Retinal pigment epithelial cell (primary cell): ENCODE data around the gene RRP1.

ENCODE experiments used
- DNase-seq: peaks from one replicate; pipeline ENCODE4 v3.0.0-alpha.2; 2010; ENCODE audit warnings: low read depth
- H3K4me3 ChIP-seq: 2 replicates; pipeline ENCODE4 v1.5.1; 2011; ENCODE audit warnings: mild to moderate bottlenecking, low read length, control low read depth, moderate library complexity
- TF ChIP-seq, protein P1 (sequence below): conservative IDR thresholded peaks from 2 replicates; pipeline ENCODE4 v1.5.1; 2011; ENCODE audit warnings: low read depth, low read length, control low read depth, inconsistent platforms

The RRP1 gene

GRCh38 chr21:43789276-43790009 is at the start of gene RRP1:
Gene RRP1, plus strand, starts transcription at chr21:43789577. Its CDS starts 53 bp downstream, at chr21:43789630.
- H3K4me3 ChIP-seq = peak within 1 kb of the TSS; percentile 96
- peak; percentile 75 for DNase-seq
- TF ChIP-seq, protein P1, sequence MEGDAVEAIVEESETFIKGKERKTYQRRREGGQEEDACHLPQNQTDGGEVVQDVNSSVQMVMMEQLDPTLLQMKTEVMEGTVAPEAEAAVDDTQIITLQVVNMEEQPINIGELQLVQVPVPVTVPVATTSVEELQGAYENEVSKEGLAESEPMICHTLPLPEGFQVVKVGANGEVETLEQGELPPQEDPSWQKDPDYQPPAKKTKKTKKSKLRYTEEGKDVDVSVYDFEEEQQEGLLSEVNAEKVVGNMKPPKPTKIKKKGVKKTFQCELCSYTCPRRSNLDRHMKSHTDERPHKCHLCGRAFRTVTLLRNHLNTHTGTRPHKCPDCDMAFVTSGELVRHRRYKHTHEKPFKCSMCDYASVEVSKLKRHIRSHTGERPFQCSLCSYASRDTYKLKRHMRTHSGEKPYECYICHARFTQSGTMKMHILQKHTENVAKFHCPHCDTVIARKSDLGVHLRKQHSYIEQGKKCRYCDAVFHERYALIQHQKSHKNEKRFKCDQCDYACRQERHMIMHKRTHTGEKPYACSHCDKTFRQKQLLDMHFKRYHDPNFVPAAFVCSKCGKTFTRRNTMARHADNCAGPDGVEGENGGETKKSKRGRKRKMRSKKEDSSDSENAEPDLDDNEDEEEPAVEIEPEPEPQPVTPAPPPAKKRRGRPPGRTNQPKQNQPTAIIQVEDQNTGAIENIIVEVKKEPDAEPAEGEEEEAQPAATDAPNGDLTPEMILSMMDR = peak; percentile 70

GRCh38 chr21:43739621-43740435 is 49.5 kb upstream of the RRP1 start:
- DNase-seq = no peak
- no peak overlapping the region for H3K4me3 ChIP-seq
- TF ChIP-seq, protein P1 = no peak

DNA sequence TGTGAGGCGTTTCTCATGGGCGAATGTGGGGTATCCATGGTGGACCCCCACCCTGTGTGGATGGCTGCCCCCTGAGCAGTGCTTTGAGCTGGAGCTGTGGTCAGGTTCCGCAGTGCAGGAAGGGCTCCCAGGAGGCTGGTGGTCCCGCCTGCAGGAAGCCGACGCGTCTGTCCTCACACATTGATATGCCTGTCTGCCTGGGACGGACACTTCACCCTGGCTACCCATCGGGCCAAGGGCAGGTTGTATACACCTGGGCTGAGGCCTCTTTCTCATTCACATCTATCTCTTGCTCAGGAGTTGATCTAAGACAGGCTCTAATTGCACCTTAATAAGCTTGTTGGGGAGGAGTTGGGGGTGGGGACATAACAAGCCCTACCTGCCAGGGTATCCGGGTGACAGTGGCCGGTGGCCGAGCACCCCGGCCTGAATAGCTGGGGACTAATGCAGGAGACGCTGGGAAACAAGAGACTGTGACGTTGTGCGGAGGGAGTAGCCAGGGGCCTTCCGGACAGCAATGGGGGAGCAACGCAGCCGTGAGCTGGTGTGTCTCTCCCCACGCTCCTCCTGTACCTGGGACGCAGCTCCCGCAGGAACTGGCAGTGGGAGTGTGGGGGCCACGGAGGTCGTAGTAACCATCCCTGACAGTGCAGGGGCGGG is 48.8 kb upstream of the RRP1 start:
- TF ChIP-seq, protein P1 = no peak
- DNase-seq = no peak
- H3K4me3 ChIP-seq = no peak overlapping the region

DNA sequence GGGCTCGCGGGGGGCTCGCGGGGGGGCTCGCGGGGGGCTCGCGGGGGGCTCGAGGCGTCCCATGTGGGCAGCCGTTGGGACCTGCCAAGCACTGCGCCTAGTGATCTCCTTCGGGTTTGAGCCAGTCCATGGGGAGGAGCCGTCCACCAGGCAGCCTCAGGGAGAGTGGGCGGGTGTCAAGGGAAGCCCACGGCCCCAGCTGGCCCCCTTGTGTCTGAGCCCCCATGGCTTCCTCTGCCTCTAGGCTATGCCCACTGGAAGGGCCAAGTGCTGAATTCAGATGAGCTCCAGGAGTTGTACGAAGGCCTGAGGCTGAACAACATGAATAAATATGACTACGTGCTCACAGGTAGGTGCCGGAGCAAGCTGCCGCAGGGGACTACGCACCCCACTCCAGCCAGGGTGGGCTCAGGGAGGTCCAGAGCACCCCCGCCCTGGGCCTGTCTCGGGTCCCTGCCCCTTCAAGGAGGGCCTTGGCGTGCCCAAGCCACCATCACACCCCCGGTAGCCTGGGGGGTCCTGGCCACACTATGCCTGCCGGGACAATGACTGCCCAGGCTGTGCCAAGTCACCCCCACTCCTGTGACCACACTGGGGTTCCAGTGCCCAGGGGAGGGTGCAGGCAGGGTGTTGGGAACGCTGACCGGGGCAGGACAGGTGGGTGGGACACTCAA is 47.8 kb upstream of the RRP1 start:
- H3K4me3 ChIP-seq = no peak overlapping the region
- no peak for DNase-seq
- TF ChIP-seq, protein P1 = no peak

DNA sequence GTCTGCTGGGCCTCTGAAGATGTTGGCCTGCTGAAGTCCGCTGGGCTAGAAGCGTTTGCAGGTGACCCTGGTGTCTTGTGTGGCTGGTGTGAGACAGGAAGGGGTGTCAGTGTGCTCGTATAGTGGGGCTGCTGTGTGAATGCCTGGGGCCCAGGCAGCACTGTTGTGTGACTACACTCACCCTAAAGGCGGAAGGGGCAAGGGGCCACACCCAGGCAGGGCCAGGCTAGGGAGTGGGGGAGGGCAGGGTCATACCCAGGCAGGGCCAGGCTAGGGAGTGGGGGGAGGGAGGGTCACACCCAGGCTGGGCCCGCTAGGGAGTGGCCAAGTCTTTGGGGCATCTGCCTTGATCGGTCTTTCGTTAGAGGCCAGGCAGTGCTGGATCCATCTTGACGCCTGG is 45.4 kb upstream of the RRP1 start:
- TF ChIP-seq, protein P1 = no peak
- no peak overlapping the region for H3K4me3 ChIP-seq
- DNase-seq = no peak

- no peak for DNase-seq
- H3K4me3 ChIP-seq = no peak overlapping the region
- TF ChIP-seq, protein P1 = no peak
These were observed 44.7 kb upstream of the RRP1 start for GRCh38 chr21:43744725-43745124.
